ENCODE data around the gene LRP1. TPM values are rescaled to one million over a fixed set of nuclear protein-coding genes. Genes with fewer than 3 reads are reported as not detected.

The LRP1 gene
- total and polyA plus RNA-seq, 8 donors = 12.2 to 89.4 (median 24.1) TPM

DNA sequence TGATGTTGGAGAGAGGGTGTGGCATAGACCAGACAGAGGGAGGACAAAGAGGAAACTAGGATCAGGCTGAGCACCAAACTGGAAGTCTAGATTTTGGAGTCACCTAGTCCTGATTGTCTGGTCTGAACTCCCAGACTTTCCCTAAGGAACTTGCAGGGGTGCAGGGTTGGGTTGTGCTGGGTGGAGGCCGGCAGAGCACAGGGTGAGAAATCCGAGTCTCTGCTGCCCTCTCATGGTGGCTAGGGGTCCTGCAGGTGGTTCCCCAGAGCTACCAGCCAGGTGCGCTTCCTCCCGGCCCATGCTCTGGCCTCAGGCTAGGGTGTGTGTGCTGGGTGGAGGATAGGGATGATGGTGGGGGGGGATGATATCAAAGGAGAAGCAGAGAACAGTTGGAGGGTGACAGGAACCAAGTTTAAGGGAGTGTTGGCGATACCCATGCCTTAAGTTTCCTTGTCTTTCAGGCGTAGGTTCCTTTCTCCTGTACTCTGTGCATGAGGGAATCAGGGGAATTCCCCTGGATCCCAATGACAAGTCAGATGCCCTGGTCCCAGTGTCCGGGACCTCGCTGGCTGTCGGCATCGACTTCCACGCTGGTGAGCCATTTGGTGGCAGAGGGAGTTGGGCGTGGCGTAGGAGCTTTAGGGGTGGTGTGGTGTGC, 54.8 kb downstream of the LRP1 start:
- WGBS, 2 donors = 33 to 44% methylated on average over 13 of the region's 13 CpGs
- peak; percentile 76 to 89 (median 80) for TF ChIP-seq CTCF (IDR thresholded peaks at IDR 0.05)
- no peaks in the 10 kb centered on the region for H3K27me3 ChIP-seq
- H3K27ac ChIP-seq = no peak overlapping the region
- no peaks in the 10 kb centered on the region for H3K9me3 ChIP-seq
- H3K4me1 ChIP-seq = no peaks in the 10 kb centered on the region
- FAIRE-seq = no peak
- peak; percentile 68 to 91 (median 86) for DNase-seq
- intact Hi-C loops (cut with DNase I) = loop anchor here in 1 of 3 donors (5.0 kb wide), 1 partner anchor 61 kb away; no protein-coding TSS in a partner anchor
- H3K36me3 ChIP-seq = no peaks in the 10 kb centered on the region
- no peak overlapping the region for H3K4me3 ChIP-seq
- ATAC-seq = peak; percentile 93 to 98 (median 97)

DNA sequence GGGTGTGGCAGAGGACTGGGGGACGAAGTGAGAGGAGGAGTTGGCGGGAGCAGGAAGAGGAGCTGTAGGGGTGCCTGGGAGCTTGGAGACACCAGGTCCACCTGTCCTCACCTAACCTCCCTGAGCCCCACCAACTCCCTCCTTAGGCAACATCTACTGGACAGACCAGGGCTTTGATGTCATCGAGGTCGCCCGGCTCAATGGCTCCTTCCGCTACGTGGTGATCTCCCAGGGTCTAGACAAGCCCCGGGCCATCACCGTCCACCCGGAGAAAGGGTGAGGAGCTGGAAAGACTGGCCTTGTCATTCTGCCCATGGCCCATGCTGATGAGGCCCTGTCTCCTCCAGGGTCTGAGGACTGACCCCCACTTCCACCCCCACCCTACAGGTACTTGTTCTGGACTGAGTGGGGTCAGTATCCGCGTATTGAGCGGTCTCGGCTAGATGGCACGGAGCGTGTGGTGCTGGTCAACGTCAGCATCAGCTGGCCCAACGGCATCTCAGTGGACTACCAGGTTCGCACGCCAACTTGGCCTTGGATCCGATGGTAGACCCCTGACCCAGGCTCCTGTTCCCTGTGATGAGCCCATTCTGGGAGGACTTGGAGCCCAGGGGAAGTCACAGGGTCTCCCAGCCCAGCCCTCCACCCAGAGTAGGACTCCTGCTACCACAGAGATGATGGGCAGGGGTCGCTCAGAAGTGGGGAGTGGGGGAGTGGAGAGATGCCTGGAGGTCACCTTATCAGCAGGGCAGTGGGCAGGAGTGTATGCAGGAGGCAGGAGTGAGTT, 55.8 kb downstream of the LRP1 start:
- no peak for ATAC-seq
- intact Hi-C loops (cut with DNase I) = loop anchor here in 1 of 3 donors (5.0 kb wide), 1 partner anchor 62 kb away; no protein-coding TSS in a partner anchor
- FAIRE-seq = no peak
- Histone ChIP-seq H3K36me3 (no peaks in the 10 kb centered on the region), H3K27ac (no peak overlapping the region), H3K4me3 (no peak overlapping the region), H3K9me3 (no peaks in the 10 kb centered on the region), H3K27me3 (no peaks in the 10 kb centered on the region), H3K4me1 (no peaks in the 10 kb centered on the region)
- TF ChIP-seq CTCF (IDR thresholded peaks at IDR 0.05) = no peak
- DNase-seq = peak in 1 of 6 donors; percentile 71
- WGBS, 2 donors = 88 to 92% methylated on average over 22 of the region's 22 CpGs

DNA sequence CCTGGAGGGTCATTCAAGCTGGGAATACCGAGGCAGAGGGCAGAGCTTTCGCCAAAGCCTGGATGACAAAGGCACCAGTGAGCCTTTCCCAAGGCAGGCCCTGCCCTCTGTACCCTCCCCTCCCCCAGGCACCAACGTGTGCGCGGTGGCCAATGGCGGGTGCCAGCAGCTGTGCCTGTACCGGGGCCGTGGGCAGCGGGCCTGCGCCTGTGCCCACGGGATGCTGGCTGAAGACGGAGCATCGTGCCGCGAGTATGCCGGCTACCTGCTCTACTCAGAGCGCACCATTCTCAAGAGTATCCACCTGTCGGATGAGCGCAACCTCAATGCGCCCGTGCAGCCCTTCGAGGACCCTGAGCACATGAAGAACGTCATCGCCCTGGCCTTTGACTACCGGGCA, 57.1 kb downstream of the LRP1 start:
- H3K27me3 ChIP-seq = no peaks in the 10 kb centered on the region
- no peak overlapping the region for H3K27ac ChIP-seq
- no peaks in the 10 kb centered on the region for H3K36me3 ChIP-seq
- no peaks in the 10 kb centered on the region for H3K9me3 ChIP-seq
- H3K4me1 ChIP-seq = no peaks in the 10 kb centered on the region
- TF ChIP-seq CTCF (IDR thresholded peaks at IDR 0.05) = no peak
- intact Hi-C loops (cut with DNase I) = no loop called here
- DNase-seq = peak in 1 of 6 donors; percentile 44
- no peak for FAIRE-seq
- WGBS, 2 donors = 88 to 90% methylated on average over 25 of the region's 25 CpGs
- no peak overlapping the region for H3K4me3 ChIP-seq
- ATAC-seq = no peak

DNA sequence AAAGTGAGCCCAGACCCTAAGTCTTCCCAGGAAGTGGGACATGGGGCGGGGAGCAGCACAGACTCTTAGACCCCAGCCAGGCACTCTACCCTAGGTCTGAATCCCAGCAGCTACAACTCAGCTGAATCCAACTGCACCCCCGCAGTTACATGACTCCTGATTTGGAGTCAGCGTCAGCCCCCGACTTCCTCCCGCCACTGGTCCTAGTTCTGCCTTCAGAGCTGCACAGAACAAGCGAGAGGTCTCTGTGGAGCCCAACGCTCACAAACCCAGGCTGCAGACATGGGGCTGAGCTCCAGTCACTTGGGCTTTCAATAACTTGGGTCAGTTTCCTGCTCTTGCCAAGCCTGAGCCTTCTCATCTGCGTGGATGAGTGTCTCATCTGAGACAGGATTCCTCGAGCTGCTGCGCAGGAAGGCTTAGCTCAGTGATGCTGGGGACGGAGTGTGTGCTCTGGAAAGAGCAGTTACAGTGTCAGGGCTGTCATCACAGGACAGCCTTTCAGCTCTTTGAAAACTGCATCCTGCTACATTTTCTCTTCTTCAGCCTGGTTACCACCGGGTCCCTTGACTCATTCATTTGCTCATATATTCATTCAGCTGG, 57.7 kb downstream of the LRP1 start:
- Histone ChIP-seq H3K9me3 (no peaks in the 10 kb centered on the region), H3K27me3 (no peaks in the 10 kb centered on the region), H3K4me3 (no peak overlapping the region), H3K36me3 (no peaks in the 10 kb centered on the region), H3K4me1 (no peaks in the 10 kb centered on the region), H3K27ac (no peak overlapping the region)
- ATAC-seq (no peak), DNase-seq (no peak), FAIRE-seq (no peak)
- intact Hi-C loops (cut with DNase I) = no loop called here
- 83 to 86% methylated on average over 12 of the region's 12 CpGs for WGBS, 2 donors
- no peak for TF ChIP-seq CTCF (IDR thresholded peaks at IDR 0.05)

Data from pancreas (tissue), 10 donors.